IMR-90 (cell line): ENCODE results near the gene LUC7L3.

Experiments
- BHLHE40 ChIP-seq: fragments of 150-350 bp; IDR thresholded peaks from 2 replicates; pipeline ENCODE4 v1.6.1; 2016; ENCODE audit warnings: mild to moderate bottlenecking, low read depth, low read length
- CEBPB ChIP-seq: IDR thresholded peaks from 2 replicates; pipeline ENCODE4 v1.6.1; 2012; ENCODE audit warnings: low read depth, low read length, improper control_type of control experiment
- CHD1 ChIP-seq: IDR thresholded peaks from 2 replicates; pipeline ENCODE4 v1.6.1; 2012; ENCODE audit warnings: low read depth, low read length, improper control_type of control experiment
- CTCF ChIP-seq: conservative IDR thresholded peaks from 2 replicates; pipeline ENCODE4 v1.5.1; 2012; ENCODE audit warnings: mild to moderate bottlenecking, low read depth, low read length, improper control_type of control experiment
- MAFK ChIP-seq: IDR thresholded peaks from 2 replicates; pipeline ENCODE4 v1.6.1; 2012; ENCODE audit warnings: low read depth, low read length, improper control_type of control experiment
- MAZ ChIP-seq: IDR thresholded peaks from 2 replicates; pipeline ENCODE4 v1.6.1; 2012; ENCODE audit warnings: low read depth, mild to moderate bottlenecking, low read length, improper control_type of control experiment, moderate library complexity, borderline replicate concordance
- NFE2L2 ChIP-seq: fragments of 150-350 bp; IDR thresholded peaks from 2 replicates; pipeline ENCODE4 v1.6.1; 2016; ENCODE audit warnings: low read depth, mild to moderate bottlenecking, low read length
- POLR2A ChIP-seq: IDR thresholded peaks from 2 replicates; pipeline ENCODE4 v1.6.1; 2012; ENCODE audit warnings: mild to moderate bottlenecking, low read depth, low read length
- RAD21 ChIP-seq: IDR thresholded peaks from 2 replicates; pipeline ENCODE4 v1.6.1; 2012; ENCODE audit warnings: low read length, improper control_type of control experiment
- RFX5 ChIP-seq: IDR thresholded peaks from 2 replicates; pipeline ENCODE4 v1.8.0; 2012; ENCODE audit warnings: low read depth, mild to moderate bottlenecking, low read length, moderate library complexity
- SMC3 ChIP-seq: fragments of 150-350 bp; IDR thresholded peaks from 2 replicates; pipeline ENCODE4 v1.6.1; 2016; ENCODE audit warnings: low read depth, mild to moderate bottlenecking, antibody characterized with exemption, low read length, moderate library complexity
- TF ChIP-seq, protein P1 (sequence below): fragments of 150-350 bp; IDR thresholded peaks from 2 replicates; pipeline ENCODE4 v1.6.1; 2016; ENCODE audit warnings: low read depth, mild to moderate bottlenecking, low read length, moderate library complexity, borderline replicate concordance
- TF ChIP-seq, protein P2 (sequence below): fragments of 150-350 bp; IDR thresholded peaks from 2 replicates; pipeline ENCODE4 v1.6.1; 2017; ENCODE audit warnings: mild to moderate bottlenecking, antibody characterized with exemption, low read length, low read depth

- TF ChIP-seq CTCF (no peak), POLR2A (no peak), SMC3 (no peak), CEBPB (no peak), BHLHE40 (no peak), NFE2L2 (no peak), RAD21 (no peak), MAFK (no peak), RFX5 (no peak), MAZ (no peak), CHD1 (no peak)
- TF ChIP-seq, protein P1, sequence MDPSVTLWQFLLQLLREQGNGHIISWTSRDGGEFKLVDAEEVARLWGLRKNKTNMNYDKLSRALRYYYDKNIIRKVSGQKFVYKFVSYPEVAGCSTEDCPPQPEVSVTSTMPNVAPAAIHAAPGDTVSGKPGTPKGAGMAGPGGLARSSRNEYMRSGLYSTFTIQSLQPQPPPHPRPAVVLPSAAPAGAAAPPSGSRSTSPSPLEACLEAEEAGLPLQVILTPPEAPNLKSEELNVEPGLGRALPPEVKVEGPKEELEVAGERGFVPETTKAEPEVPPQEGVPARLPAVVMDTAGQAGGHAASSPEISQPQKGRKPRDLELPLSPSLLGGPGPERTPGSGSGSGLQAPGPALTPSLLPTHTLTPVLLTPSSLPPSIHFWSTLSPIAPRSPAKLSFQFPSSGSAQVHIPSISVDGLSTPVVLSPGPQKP: no peak
- TF ChIP-seq, protein P2, sequence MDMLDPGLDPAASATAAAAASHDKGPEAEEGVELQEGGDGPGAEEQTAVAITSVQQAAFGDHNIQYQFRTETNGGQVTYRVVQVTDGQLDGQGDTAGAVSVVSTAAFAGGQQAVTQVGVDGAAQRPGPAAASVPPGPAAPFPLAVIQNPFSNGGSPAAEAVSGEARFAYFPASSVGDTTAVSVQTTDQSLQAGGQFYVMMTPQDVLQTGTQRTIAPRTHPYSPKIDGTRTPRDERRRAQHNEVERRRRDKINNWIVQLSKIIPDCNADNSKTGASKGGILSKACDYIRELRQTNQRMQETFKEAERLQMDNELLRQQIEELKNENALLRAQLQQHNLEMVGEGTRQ: no peak
Measured at GRCh38 chr17:50802609-50803571, 83.5 kb downstream of the LUC7L3 start.
